Left lung (tissue), 10 donors: ENCODE data around the gene SLC24A5. TPM values are rescaled to one million over a fixed set of nuclear protein-coding genes. Genes with fewer than 3 reads are reported as not detected.

Experiments
- ATAC-seq: fragments of 200-7000 bp; cut with Tn5 transposase; one replicate; pipeline ENCODE4 v1.9.1; 2020; ENCODE audit warnings: moderate library complexity
- DNase-seq, 4 donors: peaks; one replicate each; pipeline ENCODE4 v3.0.0-alpha.2; 2013 to 2020
- H3K27ac ChIP-seq, 2 donors: fragments of 200-600 bp; sonication (generic) in 1 of 2; one replicate each; pipeline versions ENCODE4 v1.5.0 to v1.8.0; 2020 to 2021
- H3K27me3 ChIP-seq, 2 donors: fragments of 200-600 bp; sonication (generic) in 1 of 2; one replicate each; pipeline versions ENCODE4 v1.5.0 to v1.8.0; 2020 to 2021
- H3K36me3 ChIP-seq, 2 donors: fragments of 200-600 bp; sonication (generic) in 1 of 2; one replicate each; pipeline versions ENCODE4 v1.5.0 to v1.8.0; 2020 to 2021
- H3K4me1 ChIP-seq, 2 donors: fragments of 200-600 bp; one replicate each; pipeline ENCODE4 v1.8.0; 2021
- H3K4me3 ChIP-seq, 2 donors: fragments of 200-600 bp; sonication (generic) in 1 of 2; one replicate each; pipeline versions ENCODE4 v1.5.0 to v1.8.0; 2020 to 2021; ENCODE audit warnings: mild to moderate bottlenecking in 1 of 2
- H3K9me3 ChIP-seq, 2 donors: fragments of 200-600 bp; sonication (generic) in 1 of 2; one replicate each; pipeline versions ENCODE4 v1.5.0 to v1.8.0; 2020 to 2021
- intact Hi-C, 2 donors: fragments of 100-400 bp; cut with DNase I; formaldehyde crosslinking; loops; one replicate each; pipeline versions ENCODE4 v1.11.2 to v1.14.2; 2022
- polyA plus RNA-seq, 6 donors: library from polyadenylated mRNA; unstranded; fragments of 120-200 nt; gene quantifications; one replicate each; pipeline ENCODE4 v1.2.1, GENCODE V29; 2013; ENCODE audit not compliant: insufficient read length in 6 of 6
- total RNA-seq, 2 donors: library from RNA; stranded (reverse); fragmentation: NEBNext Ultra II Directional; extraction: Animal tissue kit (Norgen Biotek cat#: 25700); gene quantifications; one replicate each; pipeline ENCODE4 v1.2.1, GENCODE V29; 2021
- TF ChIP-seq, protein P1 (sequence below), 2 donors: fragments of 200-600 bp; sonication (generic) in 1 of 2; IDR thresholded peaks; one replicate each; pipeline versions ENCODE4 v1.5.0 to v1.8.0; 2021; ENCODE audit warnings: antibody characterized with exemption in 2 of 2
- donor health status: DM: no; HTN: yes; CAD: no.
- donor health status: DM: no; HTN: no; CAD: no.

The SLC24A5 gene
- total and polyA plus RNA-seq, 8 donors: 0.14 to 6.5 (median 0.47) TPM; not detected in 1

DNA sequence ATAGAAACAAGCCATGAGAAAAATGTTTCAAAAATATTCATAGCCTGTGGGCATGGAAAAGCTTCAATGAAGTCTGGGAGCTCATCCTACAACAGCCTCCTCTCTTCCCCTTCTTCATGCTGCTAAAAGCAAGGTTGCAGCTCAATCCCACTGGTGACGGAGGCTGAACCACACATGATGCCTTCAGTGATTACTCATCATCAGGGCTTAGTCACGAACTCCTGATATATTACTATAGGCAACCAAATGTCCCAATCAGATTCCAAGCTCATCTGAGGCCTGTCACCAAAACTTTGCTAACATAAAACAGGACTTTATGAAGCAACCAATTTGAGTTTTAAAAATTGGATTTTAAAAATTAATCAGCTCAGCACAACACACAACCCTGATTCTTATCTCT, 24.0 kb upstream of the SLC24A5 start:
- ATAC-seq: no peak
- no peaks in the 10 kb centered on the region for H3K4me1 ChIP-seq
- intact Hi-C loops: no loop called here

DNA sequence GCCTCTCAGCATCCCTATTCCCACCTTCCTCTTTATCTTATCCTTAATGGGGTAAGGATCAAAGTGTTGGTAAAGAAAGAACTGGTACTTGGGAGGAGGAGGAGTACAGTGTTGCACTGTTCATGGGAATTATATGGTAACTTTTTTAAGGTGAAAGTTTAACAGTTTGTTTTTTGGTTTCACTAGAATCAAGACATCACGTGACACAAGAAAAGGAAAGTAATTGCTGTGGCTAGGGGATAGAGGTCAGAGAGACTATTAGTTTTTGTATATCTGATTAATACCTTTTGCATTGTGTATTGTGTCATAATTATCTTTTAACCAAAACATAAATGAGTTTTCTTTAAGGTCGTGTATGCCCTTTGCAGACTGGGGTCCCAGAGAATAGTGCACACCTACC, 23.5 kb upstream of the SLC24A5 start:
- intact Hi-C loops: no loop called here
- Histone ChIP-seq H3K4me3 (no peak overlapping the region), H3K27me3 (no peaks in the 10 kb centered on the region), H3K9me3 (no peaks in the 10 kb centered on the region), H3K27ac (no peak overlapping the region), H3K4me1 (no peaks in the 10 kb centered on the region), H3K36me3 (no peaks in the 10 kb centered on the region)
- TF ChIP-seq, protein P1, sequence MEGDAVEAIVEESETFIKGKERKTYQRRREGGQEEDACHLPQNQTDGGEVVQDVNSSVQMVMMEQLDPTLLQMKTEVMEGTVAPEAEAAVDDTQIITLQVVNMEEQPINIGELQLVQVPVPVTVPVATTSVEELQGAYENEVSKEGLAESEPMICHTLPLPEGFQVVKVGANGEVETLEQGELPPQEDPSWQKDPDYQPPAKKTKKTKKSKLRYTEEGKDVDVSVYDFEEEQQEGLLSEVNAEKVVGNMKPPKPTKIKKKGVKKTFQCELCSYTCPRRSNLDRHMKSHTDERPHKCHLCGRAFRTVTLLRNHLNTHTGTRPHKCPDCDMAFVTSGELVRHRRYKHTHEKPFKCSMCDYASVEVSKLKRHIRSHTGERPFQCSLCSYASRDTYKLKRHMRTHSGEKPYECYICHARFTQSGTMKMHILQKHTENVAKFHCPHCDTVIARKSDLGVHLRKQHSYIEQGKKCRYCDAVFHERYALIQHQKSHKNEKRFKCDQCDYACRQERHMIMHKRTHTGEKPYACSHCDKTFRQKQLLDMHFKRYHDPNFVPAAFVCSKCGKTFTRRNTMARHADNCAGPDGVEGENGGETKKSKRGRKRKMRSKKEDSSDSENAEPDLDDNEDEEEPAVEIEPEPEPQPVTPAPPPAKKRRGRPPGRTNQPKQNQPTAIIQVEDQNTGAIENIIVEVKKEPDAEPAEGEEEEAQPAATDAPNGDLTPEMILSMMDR (IDR thresholded peaks at IDR 0.05): no peak
- ATAC-seq (no peak), DNase-seq (no peak)

More for the DNA sequence above, 24.0 kb upstream of the SLC24A5 start:
- Histone ChIP-seq H3K27ac (no peak overlapping the region), H3K9me3 (no peaks in the 10 kb centered on the region), H3K27me3 (no peaks in the 10 kb centered on the region), H3K36me3 (no peaks in the 10 kb centered on the region), H3K4me3 (no peak overlapping the region)
- TF ChIP-seq, protein P1 (IDR thresholded peaks at IDR 0.05): no peak
- DNase-seq: no peak

DNA sequence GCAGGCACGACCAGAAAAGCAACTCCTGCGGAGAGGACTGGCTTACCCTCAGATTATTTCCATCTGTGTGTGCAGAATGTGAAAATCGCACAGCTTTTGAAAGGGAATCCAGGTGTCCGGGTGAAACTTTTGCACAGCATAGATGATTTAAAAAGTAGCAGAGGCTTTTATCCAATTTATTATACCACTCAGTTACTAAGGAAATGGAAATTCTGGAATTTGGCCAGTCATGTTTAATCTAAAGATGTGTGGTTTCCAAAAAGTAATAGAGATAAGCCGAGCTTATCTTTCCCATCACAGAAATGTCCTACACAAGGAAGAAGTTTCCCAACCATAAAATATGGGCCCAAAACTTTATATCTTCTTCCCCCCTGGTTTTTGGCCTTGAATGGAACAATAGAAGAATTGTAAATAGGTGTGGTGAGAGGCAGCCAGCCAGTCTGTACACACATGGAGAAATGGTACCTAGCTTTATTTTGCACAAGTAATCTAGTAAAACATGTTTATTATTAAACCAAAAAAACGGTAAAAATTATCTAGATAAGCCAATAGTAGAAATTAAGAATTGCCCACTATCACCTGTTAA, 19.3 kb upstream of the SLC24A5 start:
- ATAC-seq (no peak), DNase-seq (no peak)
- intact Hi-C loops: no loop called here
- no peaks in the 10 kb centered on the region for H3K36me3 ChIP-seq
- no peaks in the 10 kb centered on the region for H3K4me1 ChIP-seq
- no peak overlapping the region for H3K4me3 ChIP-seq
- H3K27ac ChIP-seq: no peak overlapping the region
- H3K27me3 ChIP-seq: peaks cover 0 to 3% of the 10 kb centered on the region in 2 donors
- H3K9me3 ChIP-seq: no peaks in the 10 kb centered on the region
- TF ChIP-seq, protein P1 (IDR thresholded peaks at IDR 0.05): no peak

DNA sequence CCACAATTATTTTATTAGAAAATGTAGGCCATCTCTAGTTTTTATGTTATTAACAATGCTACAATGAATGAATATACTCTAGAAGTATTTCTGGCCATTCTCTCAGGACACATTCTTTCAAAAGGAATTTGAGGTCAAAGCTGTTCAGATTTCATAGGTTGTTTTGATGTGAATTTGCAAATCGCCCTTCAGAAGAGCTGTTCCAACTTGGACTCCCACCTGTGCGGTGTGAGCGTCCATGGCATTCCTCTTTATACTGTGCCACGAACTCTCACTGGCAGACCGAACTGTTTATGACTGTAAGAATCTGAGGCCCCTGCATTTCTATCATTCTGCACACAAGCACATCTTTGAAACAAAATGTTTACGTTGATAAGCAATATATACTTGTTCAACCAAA, 18.6 kb upstream of the SLC24A5 start:
- peaks cover 0 to 3% of the 10 kb centered on the region in 2 donors for H3K27me3 ChIP-seq
- no peaks in the 10 kb centered on the region for H3K4me1 ChIP-seq
- DNase-seq (no peak), ATAC-seq (no peak)
- TF ChIP-seq, protein P1 (IDR thresholded peaks at IDR 0.05): no peak
- H3K36me3 ChIP-seq: no peaks in the 10 kb centered on the region
- H3K27ac ChIP-seq: no peak overlapping the region
- no peak overlapping the region for H3K4me3 ChIP-seq
- intact Hi-C loops: no loop called here
- no peaks in the 10 kb centered on the region for H3K9me3 ChIP-seq

DNA sequence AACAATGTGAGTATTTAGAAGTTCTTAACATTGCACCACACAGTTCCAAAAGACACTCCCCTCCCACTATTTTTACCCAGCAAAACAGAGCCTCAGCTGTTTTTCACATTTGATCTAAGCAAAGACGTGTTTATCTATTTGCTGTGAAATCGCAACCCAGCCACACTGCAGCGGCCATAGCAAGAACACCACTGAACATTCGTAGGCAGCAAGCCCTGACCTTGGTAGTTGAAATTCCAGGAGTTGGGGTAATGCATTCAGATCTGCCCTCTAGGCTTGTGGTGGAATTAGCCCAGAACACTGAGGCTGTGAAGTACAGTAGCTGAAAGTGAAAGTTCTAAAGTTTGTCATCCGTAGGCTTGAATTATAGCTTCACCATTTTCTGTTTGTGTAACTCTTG, 17.1 kb upstream of the SLC24A5 start:
- H3K27ac ChIP-seq: no peak overlapping the region
- TF ChIP-seq, protein P1 (IDR thresholded peaks at IDR 0.05): no peak
- no peaks in the 10 kb centered on the region for H3K9me3 ChIP-seq
- H3K4me1 ChIP-seq: no peaks in the 10 kb centered on the region
- DNase-seq (no peak), ATAC-seq (no peak)
- intact Hi-C loops: no loop called here
- no peak overlapping the region for H3K4me3 ChIP-seq
- H3K27me3 ChIP-seq: peaks cover 0 to 3% of the 10 kb centered on the region in 2 donors
- no peaks in the 10 kb centered on the region for H3K36me3 ChIP-seq
